Endodermal cell (in vitro differentiated cells): Measurements from ENCODE around the gene DNM3. TPM values are rescaled to one million over a fixed set of nuclear protein-coding genes. Genes with fewer than 3 reads are reported as not detected.

ENCODE experiments used
- DNase-seq: peaks from one replicate; pipeline ENCODE4 v3.0.0-alpha.2; 2017
- H3K27ac ChIP-seq: 2 replicates; pipeline ENCODE4 v1.5.1; 2013; ENCODE audit warnings: mild to moderate bottlenecking, low read depth, low read length, moderate library complexity
- H3K27me3 ChIP-seq: 2 replicates; pipeline ENCODE4 v1.6.1; 2013; ENCODE audit warnings: mild to moderate bottlenecking, low read length, moderate library complexity; ENCODE audit not compliant: insufficient read depth, control insufficient read depth, poor library complexity, severe bottlenecking
- H3K36me3 ChIP-seq: 2 replicates; pipeline ENCODE4 v1.7.0; 2013; ENCODE audit warnings: mild to moderate bottlenecking, low read length, moderate library complexity; ENCODE audit not compliant: control insufficient read depth, insufficient read depth
- H3K4me1 ChIP-seq: one replicate; pipeline ENCODE4 v1.7.0; 2013; ENCODE audit warnings: low read length; ENCODE audit not compliant: control insufficient read depth, insufficient read depth
- H3K4me3 ChIP-seq: 2 replicates; pipeline ENCODE4 v1.5.1; 2013; ENCODE audit warnings: mild to moderate bottlenecking, low read length, moderate library complexity
- H3K9ac ChIP-seq: 2 replicates; pipeline ENCODE4 v1.6.1; 2013; ENCODE audit warnings: mild to moderate bottlenecking, low read length, moderate library complexity; ENCODE audit not compliant: poor library complexity, severe bottlenecking; ENCODE audit errors: extremely low read depth
- H3K9me3 ChIP-seq: 2 replicates; pipeline ENCODE4 v1.6.1; 2013; ENCODE audit warnings: mild to moderate bottlenecking, low read length, moderate library complexity; ENCODE audit not compliant: control insufficient read depth
- H3K27ac Mint-ChIP-seq: 2 replicates; pipeline ENCODE4 v1.8.0; 2020; ENCODE audit warnings: mixed read lengths
- H3K27me3 Mint-ChIP-seq: 2 replicates; pipeline ENCODE4 v1.8.0; 2021; ENCODE audit warnings: mild to moderate bottlenecking, mixed read lengths; ENCODE audit not compliant: insufficient read depth
- H3K36me3 Mint-ChIP-seq: 2 replicates; pipeline ENCODE4 v1.8.0; 2020; ENCODE audit warnings: low read depth, mixed read lengths
- H3K4me1 Mint-ChIP-seq: 2 replicates; pipeline ENCODE4 v1.8.0; 2020; ENCODE audit warnings: mixed read lengths
- H3K4me3 Mint-ChIP-seq: 2 replicates; pipeline ENCODE4 v1.8.0; 2020; ENCODE audit warnings: mild to moderate bottlenecking, moderate library complexity, mixed read lengths
- H3K9me3 Mint-ChIP-seq: 2 replicates; pipeline ENCODE4 v1.8.0; 2020; ENCODE audit warnings: mild to moderate bottlenecking, mixed read lengths
- WGBS, 2 experiments: methylation state at CpG; one replicate each; pipeline versions ENCODE4 v1.1.5 to v1.1.7; 2013; ENCODE audit warnings: missing lambda C conversion rate in 2 of 2, mixed read lengths in 1 of 2; ENCODE audit not compliant: insufficient coverage in 1 of 2, insufficient read length in 1 of 2; 5-methylcytosine and 5-hydroxymethylcytosine counted together
- long read RNA-seq, 4 experiments: library from polyadenylated mRNA in 2 of 4; library from RNA in 1 of 4; library from capped mRNA in 1 of 4; stranded (forward) in 3 of 4; unstranded in 1 of 4; transcript quantifications; one replicate each; pipeline ENCODE4 v2.0.0, GENCODE V29; 2020 to 2021; ENCODE audit warnings: inconsistent platforms in 1 of 4
- polyA plus RNA-seq, 2 experiments: library from polyadenylated mRNA; stranded (reverse); fragments of 50-300 nt; gene quantifications; one replicate each; pipeline ENCODE4 v1.2.3, GENCODE V29; 2013
- total RNA-seq, 2 donors: library from RNA; stranded (reverse); fragmentation: NEBNext Ultra II Directional in 1 of 2; extraction: Animal tissue kit (Norgen Biotek cat#: 25700) in 1 of 2; gene quantifications; 2 replicates in 1 of 2; 3 replicates in 1 of 2; pipeline ENCODE4 v1.2.1, GENCODE V29; 2021
- TF ChIP-seq, protein P1 (sequence below): fragments of 200-600 bp; sonication (generic); conservative IDR thresholded peaks from 2 replicates; pipeline ENCODE4 v1.5.0; 2021; ENCODE audit warnings: antibody characterized with exemption, mild to moderate bottlenecking

The DNM3 gene
- 1 to 10 TPM in 1 of 2 donors, under 1 TPM in 1; 0.53 to 1.8 TPM for total RNA-seq
- polyA plus RNA-seq (2013, experiment 1 of 2), result 1.3 TPM
- polyA plus RNA-seq (2013, experiment 2 of 2), result 1.2 TPM
- long read RNA-seq, experiment 1, result 0 reads
- long read RNA-seq, experiment 2, partial matches to known transcripts, result 0 of 1 reads
- long read RNA-seq, experiment 2, other reads (novel, unspliced or antisense), result 1 of 1 reads
- long read RNA-seq, experiment 3, partial matches to known transcripts, result 0 of 2 reads
- long read RNA-seq, experiment 3, other reads (novel, unspliced or antisense), result 2 of 2 reads
- long read RNA-seq, experiment 4, result 0 reads

GRCh38 chr1:171841050-171841910 is at the start of gene DNM3:
Gene DNM3 (plus strand): TSS chr1:171841498. CDS start chr1:171841657, 159 bp downstream.
- Histone ChIP-seq H3K4me1 (no peaks in the 10 kb centered on the region), H3K9me3 (no peaks in the 10 kb centered on the region), H3K9ac (peak within 1 kb of the TSS; percentile 30), H3K27ac (no peak within 1 kb of the TSS), H3K36me3 (no peaks in the 10 kb centered on the region), H3K4me3 (peak within 1 kb of the TSS; percentile 83), H3K27me3 (peaks cover 45% of the 10 kb centered on the region)
- H3K4me1 Mint-ChIP-seq, result peaks cover 9% of the 10 kb centered on the region
- TF ChIP-seq, protein P1, sequence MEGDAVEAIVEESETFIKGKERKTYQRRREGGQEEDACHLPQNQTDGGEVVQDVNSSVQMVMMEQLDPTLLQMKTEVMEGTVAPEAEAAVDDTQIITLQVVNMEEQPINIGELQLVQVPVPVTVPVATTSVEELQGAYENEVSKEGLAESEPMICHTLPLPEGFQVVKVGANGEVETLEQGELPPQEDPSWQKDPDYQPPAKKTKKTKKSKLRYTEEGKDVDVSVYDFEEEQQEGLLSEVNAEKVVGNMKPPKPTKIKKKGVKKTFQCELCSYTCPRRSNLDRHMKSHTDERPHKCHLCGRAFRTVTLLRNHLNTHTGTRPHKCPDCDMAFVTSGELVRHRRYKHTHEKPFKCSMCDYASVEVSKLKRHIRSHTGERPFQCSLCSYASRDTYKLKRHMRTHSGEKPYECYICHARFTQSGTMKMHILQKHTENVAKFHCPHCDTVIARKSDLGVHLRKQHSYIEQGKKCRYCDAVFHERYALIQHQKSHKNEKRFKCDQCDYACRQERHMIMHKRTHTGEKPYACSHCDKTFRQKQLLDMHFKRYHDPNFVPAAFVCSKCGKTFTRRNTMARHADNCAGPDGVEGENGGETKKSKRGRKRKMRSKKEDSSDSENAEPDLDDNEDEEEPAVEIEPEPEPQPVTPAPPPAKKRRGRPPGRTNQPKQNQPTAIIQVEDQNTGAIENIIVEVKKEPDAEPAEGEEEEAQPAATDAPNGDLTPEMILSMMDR, result no peak
- peaks cover 44% of the 10 kb centered on the region for H3K27me3 Mint-ChIP-seq
- WGBS, 2 experiments, result 1% methylated on average over 19 to 85 of the region's 85 CpGs
- H3K4me3 Mint-ChIP-seq, result peak within 1 kb of the TSS; percentile 66
- peak within 1 kb of the TSS; percentile 56 for H3K27ac Mint-ChIP-seq
- no peaks in the 10 kb centered on the region for H3K36me3 Mint-ChIP-seq
- no peaks in the 10 kb centered on the region for H3K9me3 Mint-ChIP-seq
- peak; percentile 96 for DNase-seq

DNA sequence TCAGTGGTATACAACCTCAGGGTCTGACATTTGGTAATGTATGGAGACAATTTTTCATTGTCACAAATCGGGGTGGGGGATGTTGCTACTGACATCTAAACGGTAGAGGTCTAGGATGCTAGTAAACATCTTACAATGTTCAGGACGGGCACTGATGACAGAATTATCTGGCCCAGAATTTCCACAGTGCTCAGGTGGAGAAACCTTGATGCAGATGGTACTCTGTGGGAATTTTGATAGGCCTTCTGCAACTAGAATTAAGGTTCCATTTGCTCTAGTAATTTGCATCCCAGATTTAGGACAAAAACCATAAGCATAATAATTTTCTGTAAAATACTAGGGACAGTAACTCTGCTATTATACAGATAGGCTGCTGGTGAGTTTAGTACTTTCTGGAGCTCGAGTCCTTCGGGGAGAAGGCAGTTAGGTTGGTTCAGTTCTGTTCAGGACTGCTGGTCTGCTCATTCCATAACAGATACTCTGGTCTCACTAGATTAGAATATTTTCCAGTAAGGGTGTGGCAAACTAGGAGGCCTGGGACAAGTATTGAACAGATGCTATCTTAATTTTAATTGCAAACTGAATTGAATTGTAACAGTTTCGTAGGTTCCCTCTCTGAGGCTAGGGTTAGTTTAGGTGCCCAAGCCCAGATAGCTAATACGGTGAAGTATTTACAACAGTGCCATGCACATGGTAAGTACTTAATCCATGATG is 48.5 kb upstream of the DNM3 start:
- H3K9me3 ChIP-seq, result no peaks in the 10 kb centered on the region
- H3K9ac ChIP-seq, result no peak overlapping the region
- DNase-seq, result no peak
- WGBS, 2 experiments, result 94 to 98% methylated on average over 4 to 7 of the region's 7 CpGs
- H3K4me3 Mint-ChIP-seq, result no peak overlapping the region
- no peaks in the 10 kb centered on the region for H3K27me3 ChIP-seq
- no peak overlapping the region for H3K27ac Mint-ChIP-seq
- no peaks in the 10 kb centered on the region for H3K4me1 ChIP-seq
- peaks cover 81% of the 10 kb centered on the region for H3K36me3 Mint-ChIP-seq
- H3K36me3 ChIP-seq, result peaks cover 88% of the 10 kb centered on the region
- no peak overlapping the region for H3K4me3 ChIP-seq
- H3K27me3 Mint-ChIP-seq, result no peaks in the 10 kb centered on the region
- H3K9me3 Mint-ChIP-seq, result no peaks in the 10 kb centered on the region
- H3K27ac ChIP-seq, result no peak overlapping the region
- H3K4me1 Mint-ChIP-seq, result peaks cover 4% of the 10 kb centered on the region
- TF ChIP-seq, protein P1, result no peak

DNA sequence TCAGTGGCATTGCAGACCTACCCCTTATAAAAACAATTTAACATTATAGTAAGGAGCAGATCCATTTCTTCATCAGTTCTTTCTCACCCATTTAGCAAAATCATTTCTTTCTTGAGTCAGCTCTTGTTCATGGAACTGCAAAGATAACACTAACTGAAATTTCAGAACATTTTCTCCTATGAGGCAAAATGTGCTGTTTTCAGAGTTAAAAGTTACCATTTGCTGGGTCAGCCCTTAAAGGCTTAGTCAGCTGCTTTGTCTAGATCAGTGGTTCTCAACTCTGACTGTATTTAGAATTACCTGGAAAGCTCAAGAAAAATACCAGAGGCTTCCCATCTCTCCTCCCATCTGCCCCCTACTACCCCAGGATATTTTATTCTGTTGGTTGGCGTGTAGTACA is 47.7 kb upstream of the DNM3 start:
- TF ChIP-seq, protein P1, result no peak
- no peak overlapping the region for H3K4me3 Mint-ChIP-seq
- no peak overlapping the region for H3K4me3 ChIP-seq
- no peaks in the 10 kb centered on the region for H3K9me3 ChIP-seq
- peaks cover 4% of the 10 kb centered on the region for H3K4me1 Mint-ChIP-seq
- peaks cover 79% of the 10 kb centered on the region for H3K36me3 Mint-ChIP-seq
- 93 to 100% methylated on average over 1 of the region's 1 CpG for WGBS, 2 experiments
- H3K4me1 ChIP-seq, result no peaks in the 10 kb centered on the region
- no peak overlapping the region for H3K9ac ChIP-seq
- H3K27ac ChIP-seq, result no peak overlapping the region
- H3K27me3 ChIP-seq, result no peaks in the 10 kb centered on the region
- no peak for DNase-seq
- no peaks in the 10 kb centered on the region for H3K27me3 Mint-ChIP-seq
- no peaks in the 10 kb centered on the region for H3K9me3 Mint-ChIP-seq
- H3K27ac Mint-ChIP-seq, result no peak overlapping the region
- peaks cover 83% of the 10 kb centered on the region for H3K36me3 ChIP-seq
